Colonic mucosa (tissue), 2 donors: ENCODE measurements around the gene ATP6V0E2. TPM values are rescaled to one million over a fixed set of nuclear protein-coding genes. Genes with fewer than 3 reads are reported as not detected.

Source experiments
- total RNA-seq, 2 donors: library from RNA; stranded (reverse); fragmentation: NEBNext Ultra II Directional in 1 of 2; extraction: Animal tissue kit (Norgen Biotek cat#: 25700) in 1 of 2; gene quantifications; one replicate each; pipeline ENCODE4 v1.2.1, GENCODE V29; 2021
- donor health status: DM: no; HTN: no; CAD: no.
- donor health status: DM: no; HTN: no; CAD: no.

The ATP6V0E2 gene
- total RNA-seq, 2 donors from 2014 or later: 12.5 to 22.7 TPM

Other genes with a start within 250 kb of the ATP6V0E2 start
- gene ZNF467, start 100.4 kb upstream of the ATP6V0E2 start, total RNA-seq: 1 to 10 TPM; 2.5 to 5.0 TPM
- gene ZNF862, start 35.6 kb upstream of the ATP6V0E2 start, total RNA-seq: 1 to 10 TPM; 8.8 to 9.9 TPM